Neuronal stem cell (in vitro differentiated cells): ENCODE data around the gene POGLUT2.

Source experiments
- DNase-seq: peaks from one replicate; pipeline ENCODE4 v3.0.0-alpha.2; 2013; ENCODE audit warnings: low spot score
- H2AFZ ChIP-seq: one replicate; pipeline ENCODE4 v1.6.1; 2013; ENCODE audit warnings: mild to moderate bottlenecking, low read length, inconsistent platforms
- H2AK5ac ChIP-seq: 2 replicates; pipeline ENCODE4 v1.6.1; 2013; ENCODE audit warnings: low read depth, mild to moderate bottlenecking, inconsistent platforms, low read length, moderate library complexity, mixed read lengths
- H2BK120ac ChIP-seq: 2 replicates; pipeline ENCODE4 v1.6.1; 2013; ENCODE audit warnings: low read depth, mild to moderate bottlenecking, inconsistent platforms, low read length, moderate library complexity, mixed read lengths
- H2BK12ac ChIP-seq: one replicate; pipeline ENCODE4 v1.6.1; 2013; ENCODE audit warnings: low read length, inconsistent platforms
- H2BK15ac ChIP-seq: 2 replicates; pipeline ENCODE4 v1.6.1; 2013; ENCODE audit warnings: mild to moderate bottlenecking, low read length, inconsistent platforms, mixed read lengths
- H2BK5ac ChIP-seq: one replicate; pipeline ENCODE4 v1.6.1; 2013; ENCODE audit warnings: inconsistent platforms, mild to moderate bottlenecking, low read length, moderate library complexity
- H3K14ac ChIP-seq: one replicate; pipeline ENCODE4 v1.6.1; 2013; ENCODE audit warnings: low read length, inconsistent platforms
- H3K18ac ChIP-seq: 2 replicates; pipeline ENCODE4 v1.6.1; 2013; ENCODE audit warnings: low read length, inconsistent platforms
- H3K23ac ChIP-seq: 2 replicates; pipeline ENCODE4 v1.6.1; 2013; ENCODE audit warnings: low read depth, mild to moderate bottlenecking, mixed read lengths, low read length, inconsistent platforms; ENCODE audit not compliant: poor library complexity
- H3K27ac ChIP-seq: replicated peaks from 3 replicates; pipeline ENCODE4 v1.5.1; 2013; ENCODE audit warnings: low read length, inconsistent platforms
- H3K27me3 ChIP-seq, 3 experiments: 2 replicates each; pipeline ENCODE4 v1.6.1; 2013; ENCODE audit warnings: low read length in 3 of 3, mild to moderate bottlenecking in 2 of 3, inconsistent platforms in 1 of 3, low read depth in 1 of 3, mixed read lengths in 1 of 3, moderate library complexity in 1 of 3; ENCODE audit not compliant: control insufficient read depth in 3 of 3, insufficient read depth in 3 of 3
- H3K36me3 ChIP-seq, 2 donors: replicated peaks in 1 of 2; 2 replicates each; pipeline ENCODE4 v1.6.1; 2013; ENCODE audit warnings: low read length in 2 of 2; ENCODE audit not compliant: control insufficient read depth in 2 of 2, insufficient read depth in 2 of 2
- H3K4ac ChIP-seq: 2 replicates; pipeline ENCODE4 v1.6.1; 2013; ENCODE audit warnings: inconsistent platforms, mild to moderate bottlenecking, low read length, moderate library complexity
- H3K4me1 ChIP-seq, 2 donors: 1 replicate in 1 of 2; 2 replicates in 1 of 2; pipeline ENCODE4 v1.6.1; 2013; ENCODE audit warnings: low read length in 2 of 2, low read depth in 1 of 2; ENCODE audit not compliant: control insufficient read depth in 2 of 2, insufficient read depth in 1 of 2
- H3K4me2 ChIP-seq: one replicate; pipeline ENCODE4 v1.6.1; 2013; ENCODE audit warnings: mild to moderate bottlenecking, low read length, inconsistent platforms; ENCODE audit not compliant: insufficient read depth, poor library complexity, severe bottlenecking
- H3K4me3 ChIP-seq, 2 donors: 2 replicates each; pipeline ENCODE4 v1.5.1; 2013; ENCODE audit warnings: low read length in 2 of 2, mild to moderate bottlenecking in 2 of 2, inconsistent platforms in 1 of 2, moderate library complexity in 1 of 2
- H3K79me1 ChIP-seq: one replicate; pipeline ENCODE4 v1.6.1; 2013; ENCODE audit warnings: low read depth, mild to moderate bottlenecking, inconsistent platforms, low read length, moderate library complexity
- H3K9ac ChIP-seq: one replicate; pipeline ENCODE4 v1.6.1; 2013; ENCODE audit warnings: mild to moderate bottlenecking, low read depth, low read length, inconsistent platforms; ENCODE audit not compliant: poor library complexity
- H3K9me3 ChIP-seq, 2 donors: replicated peaks in 1 of 2; 2 replicates each; pipeline versions ENCODE3 to v1.6.1; 2013; ENCODE audit warnings: low read length in 2 of 2, mild to moderate bottlenecking in 2 of 2, inconsistent platforms in 1 of 2, low read depth in 1 of 2, mixed read lengths in 1 of 2, moderate library complexity in 1 of 2; ENCODE audit not compliant: control insufficient read depth in 2 of 2, insufficient read depth in 1 of 2
- H4K8ac ChIP-seq: one replicate; pipeline ENCODE4 v1.6.1; 2013; ENCODE audit warnings: low read depth, mild to moderate bottlenecking, inconsistent platforms, low read length, moderate library complexity
- H4K91ac ChIP-seq: one replicate; pipeline ENCODE4 v1.6.1; 2013; ENCODE audit warnings: low read length, low read depth, mild to moderate bottlenecking, inconsistent platforms; ENCODE audit not compliant: poor library complexity
- WGBS, 2 donors: extraction: QIAGEN DNeasy Blood & Tissue Kit; methylation state at CpG; one replicate each; pipeline ENCODE4 v1.1.7; 2013; ENCODE audit warnings: missing lambda C conversion rate in 2 of 2, mixed read lengths in 1 of 2; ENCODE audit not compliant: insufficient read length in 2 of 2, insufficient replicate concordance in 1 of 2; ENCODE audit errors: extremely low coverage in 2 of 2; 5-methylcytosine and 5-hydroxymethylcytosine counted together

The POGLUT2 gene

DNA sequence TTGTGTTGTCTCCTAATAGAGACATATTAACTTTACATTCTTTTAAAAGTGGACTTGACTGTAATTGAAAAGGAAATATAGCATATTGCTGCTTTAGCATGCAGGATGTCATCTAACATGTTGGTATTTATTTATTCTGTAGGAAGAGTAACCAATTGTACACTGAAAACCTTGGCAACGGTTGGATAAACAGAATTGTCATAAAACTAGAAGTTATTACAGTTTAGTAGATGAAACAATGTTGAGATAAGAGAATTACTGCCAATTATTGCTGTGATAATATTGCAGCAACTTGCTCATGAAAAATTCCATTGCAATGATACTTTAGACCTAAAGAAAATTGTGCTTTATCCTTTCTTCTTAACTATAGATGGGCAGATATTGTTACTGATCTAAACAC lies 39.5 kb upstream of the POGLUT2 start:
- Histone ChIP-seq H3K14ac (no peak overlapping the region), H2AK5ac (no peak overlapping the region), H3K79me1 (no peaks in the 10 kb centered on the region), H3K4ac (no peak overlapping the region), H3K27ac (no peak overlapping the region), H3K23ac (no peak overlapping the region), H2AFZ (no peak overlapping the region), H3K9ac (no peak overlapping the region), H3K9me3 (no peaks in the 10 kb centered on the region), H2BK15ac (no peak overlapping the region), H3K36me3 (peaks cover 0 to 65% of the 10 kb centered on the region in 2 donors), H4K91ac (no peak overlapping the region), H2BK120ac (no peak overlapping the region), H2BK12ac (no peak overlapping the region), H3K4me3 (no peak overlapping the region), H3K27me3 (no peaks in the 10 kb centered on the region), H3K18ac (no peak overlapping the region), H3K4me1 (no peaks in the 10 kb centered on the region), H4K8ac (no peak overlapping the region), H2BK5ac (no peak overlapping the region), H3K4me2 (no peak overlapping the region)
- DNase-seq = no peak
- WGBS, 2 donors = no CpG with 5 or more reads among the region's 1 CpG

GRCh38 chr13:102836471-102836870 lies 37.7 kb upstream of the POGLUT2 start:
- no peak overlapping the region for H3K14ac ChIP-seq

DNA sequence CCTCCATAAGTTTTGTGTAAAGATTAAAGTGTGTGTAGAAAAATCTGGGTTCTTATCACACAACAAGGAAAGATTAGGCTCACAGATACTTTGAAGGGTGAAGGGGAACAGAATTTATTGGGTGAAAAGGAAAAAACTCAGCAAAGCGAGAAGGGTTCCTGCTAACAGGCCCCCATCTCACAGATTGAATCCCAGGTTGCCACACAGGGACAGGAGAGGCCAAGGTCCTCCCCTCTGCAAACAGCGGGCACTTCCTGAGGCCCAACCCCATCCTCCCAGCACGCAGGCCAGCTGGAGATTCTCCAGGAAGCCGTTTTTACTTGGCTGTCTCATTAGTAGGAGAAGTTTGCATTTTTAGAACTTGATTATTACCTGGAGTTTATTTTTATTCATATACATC lies 31.9 kb upstream of the POGLUT2 start:
- no peak overlapping the region for H2AFZ ChIP-seq
- no peaks in the 10 kb centered on the region for H3K27me3 ChIP-seq
- H3K23ac ChIP-seq = no peak overlapping the region
- H3K79me1 ChIP-seq = no peaks in the 10 kb centered on the region
- H2BK120ac ChIP-seq = no peak overlapping the region
- H2BK15ac ChIP-seq = no peak overlapping the region
- no peaks in the 10 kb centered on the region for H3K9me3 ChIP-seq
- WGBS, 2 donors = no CpG with 5 or more reads among the region's 4 CpGs
- H2BK5ac ChIP-seq = no peak overlapping the region
- no peak overlapping the region for H3K4ac ChIP-seq
- H3K27ac ChIP-seq = no peak overlapping the region
- H2BK12ac ChIP-seq = no peak overlapping the region
- no peak overlapping the region for H4K8ac ChIP-seq
- no peak overlapping the region for H3K18ac ChIP-seq
- no peak overlapping the region for H3K14ac ChIP-seq
- no peak overlapping the region for H3K4me2 ChIP-seq
- H3K36me3 ChIP-seq = peaks cover 0 to 57% of the 10 kb centered on the region in 2 donors
- H3K9ac ChIP-seq = no peak overlapping the region
- H2AK5ac ChIP-seq = no peak overlapping the region
- H4K91ac ChIP-seq = no peak overlapping the region
- H3K4me3 ChIP-seq = no peak overlapping the region
- no peak for DNase-seq
- no peaks in the 10 kb centered on the region for H3K4me1 ChIP-seq

More at GRCh38 chr13:102836471-102836870, 37.7 kb upstream of the POGLUT2 start:
- H3K4me1 ChIP-seq = no peaks in the 10 kb centered on the region
- H3K4me2 ChIP-seq = no peak overlapping the region
- no peak for DNase-seq
- no peak overlapping the region for H3K27ac ChIP-seq
- H2BK120ac ChIP-seq = no peak overlapping the region
- H3K79me1 ChIP-seq = no peaks in the 10 kb centered on the region
- no peak overlapping the region for H4K8ac ChIP-seq
- no peak overlapping the region for H2BK5ac ChIP-seq
- H2BK12ac ChIP-seq = no peak overlapping the region
- H2AK5ac ChIP-seq = no peak overlapping the region
- no peak overlapping the region for H3K23ac ChIP-seq
- no peaks in the 10 kb centered on the region for H3K27me3 ChIP-seq
- H3K4ac ChIP-seq = no peak overlapping the region
- peaks cover 0 to 71% of the 10 kb centered on the region in 2 donors for H3K36me3 ChIP-seq
- H4K91ac ChIP-seq = no peak overlapping the region
- H3K4me3 ChIP-seq = no peak overlapping the region
- no peaks in the 10 kb centered on the region for H3K9me3 ChIP-seq
- no CpG with 5 or more reads among the region's 4 CpGs for WGBS, 2 donors
- no peak overlapping the region for H3K9ac ChIP-seq
- no peak overlapping the region for H2AFZ ChIP-seq
- no peak overlapping the region for H2BK15ac ChIP-seq
- H3K18ac ChIP-seq = no peak overlapping the region

DNA sequence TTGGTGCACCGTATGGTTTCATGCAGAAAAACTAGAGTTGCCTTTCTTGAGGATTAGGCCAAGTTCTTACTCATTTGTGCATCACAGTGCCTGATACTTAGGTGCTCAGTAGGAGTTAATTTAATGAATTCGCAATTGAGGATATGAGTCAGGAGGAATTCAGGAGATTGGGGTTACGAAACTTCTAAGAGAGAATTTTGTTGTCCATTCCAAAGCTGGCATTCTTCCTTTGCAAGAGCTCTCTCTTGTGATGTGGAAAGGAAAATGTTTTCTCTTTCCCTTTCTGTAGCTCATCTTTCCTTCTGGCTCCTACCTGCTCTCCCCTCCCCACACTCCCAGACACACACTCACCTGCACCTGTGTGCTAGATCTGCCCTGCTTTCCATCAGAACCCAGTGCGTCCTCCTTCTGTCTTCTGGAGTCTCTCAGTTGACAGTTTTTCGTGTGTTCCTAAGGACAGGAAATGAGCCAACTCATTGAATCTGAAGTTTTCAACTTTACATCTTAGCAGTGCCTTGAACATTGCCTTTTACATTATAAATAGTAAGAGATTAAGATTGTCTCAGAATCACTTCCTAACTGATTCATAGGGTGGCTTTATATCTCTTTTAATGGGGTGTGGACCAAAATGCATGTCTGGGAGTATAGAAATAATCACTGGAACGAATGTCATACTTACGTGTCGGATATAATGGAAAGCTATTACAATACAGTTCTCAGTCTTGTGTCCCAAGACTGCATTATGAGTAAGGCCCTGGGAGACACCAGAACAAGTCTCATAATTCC lies 27.3 kb upstream of the POGLUT2 start:
- no peak overlapping the region for H3K23ac ChIP-seq
- no peak overlapping the region for H2BK120ac ChIP-seq
- H3K4me1 ChIP-seq = no peaks in the 10 kb centered on the region
- H3K27me3 ChIP-seq = no peaks in the 10 kb centered on the region
- no peak overlapping the region for H3K4me3 ChIP-seq
- H3K18ac ChIP-seq = no peak overlapping the region
- no peak overlapping the region for H4K8ac ChIP-seq
- no peak overlapping the region for H3K4ac ChIP-seq
- no peak overlapping the region for H2AK5ac ChIP-seq
- H3K9me3 ChIP-seq = peaks cover 0 to 14% of the 10 kb centered on the region in 2 donors
- H3K27ac ChIP-seq = no peak overlapping the region
- no peak overlapping the region for H2BK12ac ChIP-seq
- no peak overlapping the region for H2BK5ac ChIP-seq
- H3K9ac ChIP-seq = no peak overlapping the region
- H3K14ac ChIP-seq = no peak overlapping the region
- peaks cover 0 to 68% of the 10 kb centered on the region in 2 donors for H3K36me3 ChIP-seq
- no peak for DNase-seq
- H3K4me2 ChIP-seq = no peak overlapping the region
- no peaks in the 10 kb centered on the region for H3K79me1 ChIP-seq
- WGBS, 2 donors = no CpG with 5 or more reads among the region's 8 CpGs
- H4K91ac ChIP-seq = no peak overlapping the region
- no peak overlapping the region for H2BK15ac ChIP-seq
- no peak overlapping the region for H2AFZ ChIP-seq
